Activated CD4-positive, alpha-beta T cell treated with anti-CD3 and anti-CD28 coated beads for 48 hours (primary cell): ENCODE data around the gene ACTMAP.
"Not testable (repeated sequence)": the region's sequence is repeated elsewhere in the genome, so short reads cannot be mapped to it uniquely, and the experiment has no call there.

Source experiments
- DNase-seq: peaks from one replicate; pipeline ENCODE4 v3.0.0-alpha.2; 2020

The ACTMAP gene

GRCh38 chr19:40750058-40750873 lies at the start of gene ACTMAP:
TSS of gene ACTMAP (minus strand) at chr19:40750477. CDS start at chr19:40749803, 674 bp downstream.
- DNase-seq: peak; percentile 100

GRCh38 chr19:40799558-40800338 lies 49.5 kb upstream of the ACTMAP start:
- peak; percentile 40 for DNase-seq

GRCh38 chr19:40798683-40799557 lies 48.6 kb upstream of the ACTMAP start, which contains the start of gene EGLN2:
TSS of gene EGLN2 (plus strand) at chr19:40799191. CDS start at chr19:40800573, 1,382 bp downstream.
- DNase-seq: peak; percentile 100

GRCh38 chr19:40797963-40798682 lies 47.8 kb upstream of the ACTMAP start:
- DNase-seq: peak; percentile 78

GRCh38 chr19:40797166-40797962 lies 47.1 kb upstream of the ACTMAP start:
- no peak for DNase-seq

- DNase-seq: no peak
Observed at GRCh38 chr19:40791996-40792395, 41.7 kb upstream of the ACTMAP start.

GRCh38 chr19:40791349-40791748 lies 41.1 kb upstream of the ACTMAP start:
- DNase-seq: no peak

- DNase-seq: no peak
Observed at GRCh38 chr19:40786060-40787037, 36.1 kb upstream of the ACTMAP start.

GRCh38 chr19:40785526-40785925 lies 35.2 kb upstream of the ACTMAP start:
- no peak for DNase-seq

- not testable (repeated sequence) for DNase-seq
Observed at GRCh38 chr19:40784146-40784545, 33.9 kb upstream of the ACTMAP start.

GRCh38 chr19:40783711-40784110 lies 33.4 kb upstream of the ACTMAP start:
- DNase-seq: no peak

- DNase-seq: no peak
Observed at GRCh38 chr19:40781140-40781539, 30.9 kb upstream of the ACTMAP start.

- no peak for DNase-seq
Observed at GRCh38 chr19:40780582-40780981, 30.3 kb upstream of the ACTMAP start.

GRCh38 chr19:40778706-40779284 lies 28.5 kb upstream of the ACTMAP start:
- no peak for DNase-seq

GRCh38 chr19:40777937-40778705 lies 27.8 kb upstream of the ACTMAP start, which contains the start of gene RAB4B:
TSS of gene RAB4B (plus strand) at chr19:40778247. CDS start at chr19:40778376, 129 bp downstream.
- DNase-seq: peak; percentile 100

- no peak for DNase-seq
Observed at GRCh38 chr19:40777645-40777936, 27.3 kb upstream of the ACTMAP start.

- peak; percentile 91 for DNase-seq
Observed at GRCh38 chr19:40776932-40777644, 26.8 kb upstream of the ACTMAP start.

- DNase-seq: no peak
Observed at GRCh38 chr19:40776364-40776763, 26.1 kb upstream of the ACTMAP start.
